SU-DHL-6 (cell line): Measurements from ENCODE around the gene LHFPL3.

Experiments
- H2AFZ ChIP-seq: fragments of 200-600 bp; sonication (generic); 2 replicates; pipeline ENCODE4 v1.6.1; 2014; ENCODE audit warnings: low read depth, mild to moderate bottlenecking, moderate library complexity, mixed read lengths, antibody characterized with exemption, low read length; ENCODE audit not compliant: severe bottlenecking
- H3F3A ChIP-seq: fragments of 200-600 bp; shearing (Covaris generic); 2 replicates; pipeline ENCODE4 v1.6.0; 2016; ENCODE audit warnings: antibody characterized with exemption, mild to moderate bottlenecking; ENCODE audit not compliant: insufficient read depth
- H3K27ac ChIP-seq: fragments of 200-600 bp; sonication (generic); 2 replicates; pipeline ENCODE4 v1.5.1; 2016; ENCODE audit warnings: low read depth, mild to moderate bottlenecking, low read length, moderate library complexity, mixed read lengths
- H3K27me3 ChIP-seq: fragments of 200-600 bp; sonication (generic), shearing (Covaris generic); 2 replicates; pipeline ENCODE4 v1.6.0; 2014; ENCODE audit warnings: mild to moderate bottlenecking, low read length
- H3K36me3 ChIP-seq: fragments of 200-600 bp; sonication (generic); 2 replicates; pipeline ENCODE4 v1.6.1; 2014; ENCODE audit warnings: mild to moderate bottlenecking, low read length, mixed read lengths
- H3K4me2 ChIP-seq: fragments of 300-600, 200-600 bp; shearing (Covaris generic), sonication (generic); 2 replicates; pipeline ENCODE4 v1.6.0; 2014; ENCODE audit warnings: low read length, low read depth, mild to moderate bottlenecking; ENCODE audit not compliant: poor library complexity, severe bottlenecking
- H3K4me3 ChIP-seq: fragments of 200-600 bp; sonication (generic); 2 replicates; pipeline ENCODE4 v1.5.1; 2014; ENCODE audit warnings: antibody characterized with exemption, low read length, mild to moderate bottlenecking, mixed read lengths; ENCODE audit not compliant: insufficient read depth, poor library complexity, severe bottlenecking
- H3K79me2 ChIP-seq: fragments of 200-600 bp; sonication (generic); 2 replicates; pipeline ENCODE4 v1.6.1; 2014; ENCODE audit warnings: mild to moderate bottlenecking, low read length, moderate library complexity; ENCODE audit not compliant: insufficient read depth
- H3K9ac ChIP-seq: fragments of 200-600 bp; sonication (generic); 2 replicates; pipeline ENCODE4 v1.7.0; 2014; ENCODE audit warnings: mild to moderate bottlenecking, low read length
- H3K9me2 ChIP-seq: fragments of 200-600 bp; sonication (generic); replicated peaks from 2 replicates; pipeline ENCODE4 v1.6.1; 2014; ENCODE audit warnings: low read length; ENCODE audit not compliant: insufficient read depth
- H3K9me3 ChIP-seq: fragments of 200-600 bp; sonication (generic); 2 replicates; pipeline ENCODE4 v1.6.1; 2014; ENCODE audit warnings: low read length, mixed read lengths; ENCODE audit not compliant: insufficient read depth
- H4K20me1 ChIP-seq: fragments of 200-600 bp; sonication (generic); 2 replicates; pipeline ENCODE4 v1.6.1; 2014; ENCODE audit warnings: low read depth, mild to moderate bottlenecking, antibody characterized with exemption, low read length, moderate library complexity, mixed read lengths
- EZH2phosphoT487 ChIP-seq: fragments of 200-600 bp; sonication (generic), shearing (Covaris generic); conservative IDR thresholded peaks from 2 replicates; pipeline ENCODE4 v1.6.1; 2018; ENCODE audit warnings: mild to moderate bottlenecking, antibody characterized with exemption, low read length, moderate library complexity, mixed read lengths
- TF ChIP-seq, protein P1 (sequence below): fragments of 200-600 bp; sonication (generic); IDR thresholded peaks from one replicate; pipeline ENCODE4 v1.5.1; 2017; ENCODE audit warnings: antibody characterized with exemption, mild to moderate bottlenecking, low read length, moderate library complexity; ENCODE audit not compliant: insufficient read depth, poor library complexity, severe bottlenecking

The LHFPL3 gene

DNA sequence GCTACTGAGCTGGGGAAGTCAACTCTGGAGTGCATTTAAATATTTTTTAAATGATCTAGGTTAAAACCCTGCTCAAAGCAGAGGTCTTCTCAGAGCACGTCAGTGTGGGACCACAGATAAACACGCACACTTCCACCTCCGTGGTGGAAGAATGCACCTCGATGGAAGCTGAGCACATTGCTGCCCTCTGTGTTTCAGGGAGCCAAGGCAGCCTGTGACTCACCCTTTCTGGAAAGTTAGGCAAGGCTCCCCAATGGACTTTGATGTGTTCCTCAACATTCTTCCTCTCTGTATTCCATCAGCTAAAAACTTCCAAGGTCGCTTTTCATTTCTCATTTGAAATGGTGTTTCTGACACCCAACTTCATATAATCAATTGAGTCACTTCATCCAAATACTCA lies 514.8 kb downstream of the LHFPL3 start:
- Histone ChIP-seq H3K9me2 (no peaks in the 10 kb centered on the region), H3K9me3 (no peaks in the 10 kb centered on the region), H3K9ac (no peak overlapping the region), H3K4me3 (no peak overlapping the region), H3F3A (no peaks in the 10 kb centered on the region), H3K79me2 (no peaks in the 10 kb centered on the region), H3K36me3 (no peaks in the 10 kb centered on the region), H3K27ac (no peak overlapping the region), H3K27me3 (no peaks in the 10 kb centered on the region), H2AFZ (no peak overlapping the region), H3K4me2 (no peak overlapping the region), H4K20me1 (no peaks in the 10 kb centered on the region)
- TF ChIP-seq EZH2phosphoT487, result no peak
- TF ChIP-seq, protein P1, sequence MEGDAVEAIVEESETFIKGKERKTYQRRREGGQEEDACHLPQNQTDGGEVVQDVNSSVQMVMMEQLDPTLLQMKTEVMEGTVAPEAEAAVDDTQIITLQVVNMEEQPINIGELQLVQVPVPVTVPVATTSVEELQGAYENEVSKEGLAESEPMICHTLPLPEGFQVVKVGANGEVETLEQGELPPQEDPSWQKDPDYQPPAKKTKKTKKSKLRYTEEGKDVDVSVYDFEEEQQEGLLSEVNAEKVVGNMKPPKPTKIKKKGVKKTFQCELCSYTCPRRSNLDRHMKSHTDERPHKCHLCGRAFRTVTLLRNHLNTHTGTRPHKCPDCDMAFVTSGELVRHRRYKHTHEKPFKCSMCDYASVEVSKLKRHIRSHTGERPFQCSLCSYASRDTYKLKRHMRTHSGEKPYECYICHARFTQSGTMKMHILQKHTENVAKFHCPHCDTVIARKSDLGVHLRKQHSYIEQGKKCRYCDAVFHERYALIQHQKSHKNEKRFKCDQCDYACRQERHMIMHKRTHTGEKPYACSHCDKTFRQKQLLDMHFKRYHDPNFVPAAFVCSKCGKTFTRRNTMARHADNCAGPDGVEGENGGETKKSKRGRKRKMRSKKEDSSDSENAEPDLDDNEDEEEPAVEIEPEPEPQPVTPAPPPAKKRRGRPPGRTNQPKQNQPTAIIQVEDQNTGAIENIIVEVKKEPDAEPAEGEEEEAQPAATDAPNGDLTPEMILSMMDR, result no peak

DNA sequence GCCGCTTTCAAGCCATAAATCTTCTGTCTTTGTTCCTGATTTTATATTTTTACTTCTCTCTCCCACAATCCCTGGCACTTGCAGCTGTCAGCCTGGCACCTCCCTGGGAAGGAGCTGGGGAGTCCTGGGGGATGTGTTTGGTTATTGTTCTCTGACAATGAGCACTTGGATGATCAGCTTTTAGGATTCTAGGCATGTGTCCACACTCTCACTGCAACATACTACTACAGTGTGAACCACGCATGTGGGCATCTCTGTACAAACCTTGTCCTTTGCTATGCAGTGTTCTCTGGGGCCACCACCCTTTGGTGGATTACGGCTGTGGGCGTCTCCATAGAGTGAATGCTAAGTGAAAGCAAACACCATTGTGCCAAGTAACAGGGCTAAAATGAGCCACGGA lies 517.2 kb downstream of the LHFPL3 start:
- TF ChIP-seq, protein P1, result no peak
- no peak for TF ChIP-seq EZH2phosphoT487

DNA sequence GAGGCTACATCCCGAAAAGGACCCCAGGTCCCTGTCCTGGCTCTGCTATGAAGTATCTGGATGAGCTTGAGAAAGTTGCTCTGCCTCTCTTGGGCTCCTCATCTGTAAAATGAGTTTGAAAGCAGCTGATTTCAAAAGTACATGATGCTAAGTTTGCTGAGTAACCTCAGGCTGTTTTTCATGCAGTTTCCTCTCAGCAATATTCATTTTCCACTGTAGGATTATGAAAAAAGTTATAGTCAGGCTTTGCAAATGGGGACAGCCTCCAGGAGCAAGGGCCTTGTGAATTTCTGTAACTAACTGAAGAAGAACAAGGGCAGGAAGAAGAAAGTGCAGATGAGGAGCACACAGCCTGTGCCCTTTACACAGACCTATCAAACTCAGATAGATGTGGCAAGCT lies 518.3 kb downstream of the LHFPL3 start:
- no peak for TF ChIP-seq EZH2phosphoT487
- TF ChIP-seq, protein P1, result no peak
- Histone ChIP-seq H3K36me3 (no peaks in the 10 kb centered on the region), H4K20me1 (no peaks in the 10 kb centered on the region), H3K27ac (no peak overlapping the region), H3F3A (no peaks in the 10 kb centered on the region), H3K79me2 (no peaks in the 10 kb centered on the region), H3K9me3 (no peaks in the 10 kb centered on the region), H3K9me2 (no peaks in the 10 kb centered on the region), H3K9ac (no peak overlapping the region), H2AFZ (no peak overlapping the region), H3K27me3 (no peaks in the 10 kb centered on the region), H3K4me3 (no peak overlapping the region), H3K4me2 (no peak overlapping the region)

More for the DNA sequence above, 517.2 kb downstream of the LHFPL3 start:
- Histone ChIP-seq H3K27me3 (no peaks in the 10 kb centered on the region), H3K9me2 (no peaks in the 10 kb centered on the region), H3K9ac (no peak overlapping the region), H3K79me2 (no peaks in the 10 kb centered on the region), H4K20me1 (no peaks in the 10 kb centered on the region), H3K27ac (no peak overlapping the region), H3K36me3 (no peaks in the 10 kb centered on the region), H3F3A (no peaks in the 10 kb centered on the region), H3K4me3 (no peak overlapping the region), H3K4me2 (no peak overlapping the region), H3K9me3 (no peaks in the 10 kb centered on the region), H2AFZ (no peak overlapping the region)
